ENCODE data around the gene JSRP1.

Gene JSRP1

DNA sequence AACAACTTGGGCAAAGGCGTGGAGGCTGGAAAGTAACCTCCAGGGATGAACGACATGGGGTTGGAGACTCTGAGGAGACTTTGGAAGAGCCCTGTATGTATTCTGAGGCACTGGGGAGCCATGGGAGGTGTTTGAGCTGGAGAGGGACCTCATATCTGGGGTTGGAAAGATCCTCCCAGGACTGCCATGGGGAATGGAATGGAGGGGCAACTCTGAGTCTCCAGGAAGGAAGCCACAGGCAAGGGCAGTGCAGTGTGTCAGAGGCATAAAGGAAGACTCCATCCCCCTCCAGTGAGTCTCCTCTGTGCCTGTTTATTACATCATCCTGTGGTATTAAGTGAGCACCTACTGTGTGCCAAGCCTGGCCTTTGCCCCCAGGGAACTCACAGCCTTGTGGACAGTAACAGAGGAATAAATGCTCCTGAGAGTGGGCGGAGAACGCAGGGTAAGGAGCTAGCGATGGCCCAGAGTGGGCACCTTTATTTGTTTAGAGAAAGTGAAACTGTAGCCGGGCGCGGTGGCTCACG is 18.0 kb upstream of the JSRP1 start:
- FAIRE-seq (no peak), DNase-seq (ENCODE audit: insufficient read length, low spot score) (no peak)
- TF ChIP-seq PAX5 (IDR thresholded peaks at IDR 0.05; ENCODE audit: insufficient read depth, low read length, severe bottlenecking) (no peak), POLR2A (IDR thresholded peaks at IDR 0.05; ENCODE audit: low read depth, low read length) (peak; percentile 35; the same call in 1 of the 2 replicates)

DNA sequence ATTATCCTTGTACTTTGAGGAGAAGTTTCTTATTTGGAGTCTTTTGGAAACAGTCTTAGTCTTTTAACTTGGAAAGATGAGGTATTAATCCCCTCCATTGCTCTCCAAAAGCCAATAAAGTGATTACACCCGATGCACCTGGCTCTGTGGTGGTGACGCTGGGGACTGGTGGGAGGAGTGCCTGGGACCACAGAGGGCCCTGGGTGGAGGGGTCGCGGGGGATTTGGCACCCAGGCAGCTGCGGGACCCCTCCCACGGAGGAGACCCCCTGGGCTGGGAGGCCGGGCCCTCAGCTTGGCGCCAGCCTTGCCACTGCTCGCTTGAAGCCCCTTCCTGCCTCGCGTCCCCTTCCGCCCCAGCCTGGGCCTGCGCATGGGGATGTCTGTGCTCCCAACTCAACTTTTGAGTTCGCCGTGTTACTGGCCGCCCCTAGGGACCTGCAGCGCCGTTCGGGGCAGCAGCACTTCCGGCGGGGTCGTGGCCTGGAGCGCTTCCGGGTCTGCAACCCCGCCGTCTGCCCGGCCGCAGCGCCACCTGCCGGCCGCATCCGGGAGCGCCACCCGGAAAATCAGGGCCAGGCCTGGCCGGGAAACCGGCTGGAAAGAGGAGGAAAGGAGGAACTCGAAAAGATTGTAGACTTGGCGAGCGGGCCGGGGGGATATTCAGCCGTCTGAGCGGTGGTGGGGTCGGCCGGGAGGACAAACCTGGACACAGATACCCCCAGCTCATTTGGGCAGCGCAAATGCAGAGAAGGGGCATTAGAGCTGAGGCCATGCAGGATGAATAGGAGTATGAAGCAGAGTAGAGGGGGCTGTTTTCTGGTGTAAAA is 17.4 kb upstream of the JSRP1 start:
- DNase-seq (ENCODE audit: insufficient read length, low spot score) (peak; percentile 97), FAIRE-seq (peak; percentile 93)
- TF ChIP-seq POLR2A (IDR thresholded peaks at IDR 0.05; ENCODE audit: low read depth, low read length) (peak; percentile 43; the same call in 1 of the 2 replicates), PAX5 (IDR thresholded peaks at IDR 0.05; ENCODE audit: insufficient read depth, low read length, severe bottlenecking) (peak; percentile 72), POU2F2 (IDR thresholded peaks at IDR 0.05; ENCODE audit: low read depth, low read length) (peak; percentile 65; the same call in 1 of the 2 replicates), SPI1 (IDR thresholded peaks at IDR 0.05; ENCODE audit: low read depth, low read length) (no peak), TAF1 (IDR thresholded peaks at IDR 0.05; ENCODE audit: low read depth, low read length) (0 out of 2 replicates have a peak, but pooled peaks have one; percentile 5), POLR2AphosphoS5 (IDR thresholded peaks at IDR 0.05; ENCODE audit: low read depth, low read length) (peak; percentile 77)

DNA sequence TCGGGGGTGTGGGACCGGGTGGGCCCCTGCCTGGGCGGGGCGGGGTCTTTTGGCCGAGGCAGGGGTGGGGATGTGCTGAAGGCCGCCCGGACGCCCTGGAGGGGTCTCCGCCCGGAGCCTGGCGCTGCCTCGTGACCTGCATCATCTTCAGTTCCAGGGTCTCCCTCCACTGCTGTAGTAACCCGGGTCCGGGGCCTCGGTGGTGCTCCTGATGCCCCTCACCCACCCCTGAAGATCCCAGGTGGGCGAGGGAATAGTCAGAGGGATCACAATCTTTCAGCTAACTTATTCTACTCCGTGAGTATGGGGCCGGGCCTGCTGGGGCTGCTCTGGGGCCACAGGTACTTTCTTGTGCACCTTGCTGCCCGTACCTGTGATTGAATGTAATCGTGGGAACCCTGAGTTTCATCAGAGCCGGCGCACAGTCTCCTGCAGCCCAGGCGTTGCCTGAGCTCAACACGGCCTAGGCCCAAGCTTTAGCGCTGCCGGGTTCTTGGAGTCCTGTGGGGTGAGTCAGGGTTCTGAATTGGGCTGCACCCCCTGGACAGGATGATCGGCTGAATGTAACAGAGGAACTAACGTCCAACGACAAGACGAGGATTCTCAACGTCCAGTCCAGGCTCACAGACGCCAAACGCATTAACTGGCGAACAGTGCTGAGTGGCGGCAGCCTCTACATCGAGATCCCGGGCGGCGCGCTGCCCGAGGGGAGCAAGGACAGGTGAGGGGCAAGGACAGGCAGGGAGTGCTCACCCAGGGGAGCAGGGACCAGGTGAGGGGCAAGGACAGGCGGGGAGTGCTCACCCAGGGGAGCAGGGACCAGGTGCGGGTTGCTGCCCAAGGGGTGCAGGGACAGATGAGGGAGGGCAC is 15.3 kb upstream of the JSRP1 start:
- FAIRE-seq (peak; percentile 45), DNase-seq (ENCODE audit: insufficient read length, low spot score) (no peak)
- TF ChIP-seq POU2F2 (IDR thresholded peaks at IDR 0.05; ENCODE audit: low read depth, low read length) = no peak
- TF ChIP-seq PAX5 (IDR thresholded peaks at IDR 0.05; ENCODE audit: insufficient read depth, low read length, severe bottlenecking) = no peak
- no peak for TF ChIP-seq TAF1 (IDR thresholded peaks at IDR 0.05; ENCODE audit: low read depth, low read length)
- TF ChIP-seq POLR2A (IDR thresholded peaks at IDR 0.05; ENCODE audit: low read depth, low read length) = no peak
- TF ChIP-seq POLR2AphosphoS5 (IDR thresholded peaks at IDR 0.05; ENCODE audit: low read depth, low read length) = no peak
- TF ChIP-seq SPI1 (IDR thresholded peaks at IDR 0.05; ENCODE audit: low read depth, low read length) = no peak

DNA sequence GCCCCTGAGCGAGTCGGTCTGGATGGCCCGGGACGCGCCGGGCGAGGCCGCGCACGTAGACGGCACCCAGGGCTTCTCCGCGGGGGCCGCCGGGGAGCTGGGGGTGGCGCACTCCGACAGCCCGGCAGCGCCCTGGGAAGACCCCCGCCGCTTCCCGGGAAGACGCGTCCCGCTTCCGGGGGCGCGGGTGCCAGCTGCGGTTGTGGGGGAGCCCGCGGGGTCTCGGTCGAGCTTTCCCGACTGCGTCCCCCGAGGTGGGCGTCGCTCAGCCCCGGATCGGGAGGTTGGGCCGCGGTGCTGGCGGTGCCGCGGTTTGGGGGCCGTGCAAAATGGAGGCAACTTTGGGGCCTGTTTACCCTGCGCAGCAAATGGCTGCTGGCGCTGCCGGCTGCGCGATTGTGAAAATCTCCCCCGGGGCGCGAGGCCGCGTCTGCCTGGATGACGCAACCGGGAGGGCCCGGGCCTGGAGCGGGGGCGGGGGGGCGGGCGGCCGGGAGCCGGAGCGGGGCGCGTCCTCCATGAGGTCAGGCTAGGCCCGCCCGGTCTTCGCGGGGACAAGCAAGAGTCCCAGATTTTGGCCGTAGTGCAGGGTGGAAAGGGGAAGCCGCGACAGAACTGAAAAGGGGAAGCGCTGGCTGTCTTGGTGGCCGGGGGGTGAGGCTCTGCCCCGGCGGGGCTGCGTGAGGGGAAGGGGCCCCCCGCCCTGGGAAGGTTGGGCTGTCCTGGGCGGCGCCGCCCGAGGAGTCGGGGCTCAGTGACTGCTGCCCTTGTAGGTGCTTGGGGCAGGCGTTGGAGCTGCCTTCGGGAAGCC is 14.4 kb upstream of the JSRP1 start:
- peak; percentile 40 for FAIRE-seq
- no peak for DNase-seq (ENCODE audit: insufficient read length, low spot score)
- TF ChIP-seq POU2F2 (IDR thresholded peaks at IDR 0.05; ENCODE audit: low read depth, low read length) (no peak), POLR2AphosphoS5 (IDR thresholded peaks at IDR 0.05; ENCODE audit: low read depth, low read length) (no peak), PAX5 (IDR thresholded peaks at IDR 0.05; ENCODE audit: insufficient read depth, low read length, severe bottlenecking) (no peak), SPI1 (IDR thresholded peaks at IDR 0.05; ENCODE audit: low read depth, low read length) (peak; percentile 93), TAF1 (IDR thresholded peaks at IDR 0.05; ENCODE audit: low read depth, low read length) (peak; percentile 73), POLR2A (IDR thresholded peaks at IDR 0.05; ENCODE audit: low read depth, low read length) (peak; percentile 67; the same call in 1 of the 2 replicates)

DNA sequence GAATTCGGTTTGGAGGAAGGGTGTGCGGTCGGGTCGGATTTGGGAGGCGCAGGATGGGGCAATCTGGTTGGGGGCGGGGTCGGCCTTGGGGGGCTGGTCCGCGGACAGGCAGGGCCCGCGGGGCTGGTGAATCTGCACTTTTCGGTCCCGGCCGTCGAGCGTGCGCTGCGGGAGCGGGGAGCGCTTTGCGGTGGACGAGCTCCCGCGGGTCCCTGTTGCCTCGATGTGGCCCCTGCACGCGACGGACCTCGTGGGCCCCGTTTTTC is 13.9 kb upstream of the JSRP1 start:
- DNase-seq (ENCODE audit: insufficient read length, low spot score) = no peak
- FAIRE-seq = no peak
- no peak for TF ChIP-seq TAF1 (IDR thresholded peaks at IDR 0.05; ENCODE audit: low read depth, low read length)
- TF ChIP-seq SPI1 (IDR thresholded peaks at IDR 0.05; ENCODE audit: low read depth, low read length) = no peak
- TF ChIP-seq POLR2A (IDR thresholded peaks at IDR 0.05; ENCODE audit: low read depth, low read length) = no peak

DNA sequence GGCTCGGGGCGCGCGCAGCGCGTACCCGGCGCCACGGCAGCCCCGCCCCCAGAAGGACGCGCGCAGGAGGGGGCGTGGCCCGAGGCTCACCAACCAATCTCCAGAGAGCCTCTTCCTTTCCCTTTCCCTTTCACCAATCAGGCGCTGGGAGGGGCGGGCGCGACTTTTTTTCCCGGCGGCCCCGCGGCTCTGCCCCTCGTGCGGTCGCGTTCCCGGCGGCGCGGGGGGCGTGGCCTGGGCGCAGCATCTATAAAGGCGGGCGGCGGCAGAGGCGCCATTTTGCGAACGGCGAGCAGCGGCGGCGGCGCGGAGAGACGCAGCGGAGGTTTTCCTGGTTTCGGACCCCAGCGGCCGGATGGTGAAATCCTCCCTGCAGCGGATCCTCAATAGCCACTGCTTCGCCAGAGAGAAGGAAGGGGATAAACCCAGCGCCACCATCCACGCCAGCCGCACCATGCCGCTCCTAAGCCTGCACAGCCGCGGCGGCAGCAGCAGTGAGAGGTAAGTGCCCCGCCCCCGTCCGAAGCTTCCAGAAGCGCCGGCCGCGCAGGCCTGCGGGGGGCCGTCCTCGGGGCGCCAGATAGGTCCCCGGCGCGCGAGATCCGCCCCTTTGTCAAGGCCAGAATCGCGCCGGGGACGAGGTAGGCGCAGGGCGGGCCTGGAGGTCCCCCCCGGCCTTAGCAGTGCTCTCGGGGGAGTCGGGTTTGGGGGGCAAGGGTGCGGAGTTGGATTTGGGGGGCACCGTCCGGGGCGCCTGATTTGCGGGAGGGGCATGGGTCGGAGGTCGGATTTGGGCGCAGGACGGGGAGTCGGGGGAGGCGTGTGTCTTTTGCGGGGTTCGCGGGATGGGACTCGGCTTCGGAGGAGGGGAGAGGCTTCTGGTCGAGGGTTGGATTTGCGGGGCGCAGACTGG is 13.3 kb upstream of the JSRP1 start:
- TF ChIP-seq POLR2A (IDR thresholded peaks at IDR 0.05; ENCODE audit: low read depth, low read length) (peak; percentile 95), POLR2AphosphoS5 (IDR thresholded peaks at IDR 0.05; ENCODE audit: low read depth, low read length) (peak; percentile 98), SPI1 (IDR thresholded peaks at IDR 0.05; ENCODE audit: low read depth, low read length) (no peak), PAX5 (IDR thresholded peaks at IDR 0.05; ENCODE audit: insufficient read depth, low read length, severe bottlenecking) (no peak), POU2F2 (IDR thresholded peaks at IDR 0.05; ENCODE audit: low read depth, low read length) (peak; percentile 66; the same call in 1 of the 2 replicates), TAF1 (IDR thresholded peaks at IDR 0.05; ENCODE audit: low read depth, low read length) (peak; percentile 99)
- FAIRE-seq = peak; percentile 94
- peak; percentile 98 for DNase-seq (ENCODE audit: insufficient read length, low spot score)

DNA sequence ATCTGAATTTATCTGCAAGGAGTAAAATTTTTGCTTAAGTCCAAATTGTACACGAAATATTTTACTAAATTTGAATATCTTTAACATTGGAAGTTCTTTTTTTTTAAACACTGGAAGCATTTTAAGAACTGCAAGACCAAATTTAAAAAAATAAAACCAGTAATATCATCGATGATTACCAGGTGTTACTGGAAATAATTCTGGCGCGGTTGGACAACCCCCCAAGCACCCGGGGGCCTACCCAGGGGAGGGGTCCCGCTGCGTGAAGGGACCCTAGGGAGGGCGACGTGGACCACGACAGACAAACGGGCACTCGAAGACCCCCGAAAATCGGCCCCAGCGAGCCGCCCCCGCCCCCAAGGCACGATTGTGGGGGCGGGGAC is 12.6 kb upstream of the JSRP1 start:
- DNase-seq (ENCODE audit: insufficient read length, low spot score) = no peak
- no peak for FAIRE-seq
- TF ChIP-seq POLR2AphosphoS5 (IDR thresholded peaks at IDR 0.05; ENCODE audit: low read depth, low read length) = no peak
- no peak for TF ChIP-seq TAF1 (IDR thresholded peaks at IDR 0.05; ENCODE audit: low read depth, low read length)
- TF ChIP-seq POLR2A (IDR thresholded peaks at IDR 0.05; ENCODE audit: low read depth, low read length) = no peak
- TF ChIP-seq SPI1 (IDR thresholded peaks at IDR 0.05; ENCODE audit: low read depth, low read length) = no peak
- TF ChIP-seq POU2F2 (IDR thresholded peaks at IDR 0.05; ENCODE audit: low read depth, low read length) = no peak
- no peak for TF ChIP-seq PAX5 (IDR thresholded peaks at IDR 0.05; ENCODE audit: insufficient read depth, low read length, severe bottlenecking)

DNA sequence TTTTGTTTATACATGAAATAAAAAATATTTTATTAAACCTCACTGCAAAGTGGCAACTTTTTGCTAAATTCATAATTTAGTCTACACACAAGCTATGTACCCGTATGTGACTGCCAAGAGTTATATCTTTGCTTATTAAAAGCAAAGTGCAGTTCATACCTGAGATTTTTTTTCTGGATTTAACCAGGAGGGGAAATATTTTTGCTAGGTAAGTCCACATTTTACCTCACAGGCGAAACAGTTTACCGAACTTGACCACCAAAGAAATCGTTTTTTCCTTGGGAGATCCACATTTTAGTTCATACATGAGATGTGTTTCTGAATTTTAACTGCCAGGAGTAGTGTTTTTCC is 12.2 kb upstream of the JSRP1 start:
- FAIRE-seq (no peak), DNase-seq (ENCODE audit: insufficient read length, low spot score) (no peak)
- no peak for TF ChIP-seq TAF1 (IDR thresholded peaks at IDR 0.05; ENCODE audit: low read depth, low read length)

Measured in GM12891 (cell line).